ENCODE results near the gene FAM161B.

DNA sequence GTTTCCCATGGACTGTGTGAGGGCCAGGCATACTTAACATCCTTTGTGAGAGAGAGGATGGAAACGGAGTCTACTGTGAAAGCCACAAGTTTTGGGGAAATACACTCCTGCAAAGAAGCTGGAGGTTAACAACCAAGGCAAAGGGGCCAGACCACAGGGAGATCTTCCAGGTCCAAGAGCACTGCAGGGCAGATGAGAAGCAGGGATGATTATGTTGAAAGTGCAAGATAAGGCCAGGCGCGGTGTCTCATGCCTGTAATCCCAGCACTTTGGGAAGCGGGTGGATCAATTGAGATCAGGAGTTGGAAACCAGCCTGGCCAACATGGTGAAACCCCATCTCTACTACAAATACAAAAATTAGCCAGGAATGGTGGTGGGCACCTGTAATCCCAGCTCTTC, 15.3 kb upstream of the FAM161B start:
- TF ChIP-seq SIN3A (IDR thresholded peaks at IDR 0.05; ENCODE audit: borderline replicate concordance, insufficient read depth, low read depth, low read length) (no peak), CTCF (IDR thresholded peaks at IDR 0.05) (no peak), POLR2AphosphoS5 (IDR thresholded peaks at IDR 0.05; ENCODE audit: low read depth, low read length) (no peak)
- TF ChIP-seq, protein P1, sequence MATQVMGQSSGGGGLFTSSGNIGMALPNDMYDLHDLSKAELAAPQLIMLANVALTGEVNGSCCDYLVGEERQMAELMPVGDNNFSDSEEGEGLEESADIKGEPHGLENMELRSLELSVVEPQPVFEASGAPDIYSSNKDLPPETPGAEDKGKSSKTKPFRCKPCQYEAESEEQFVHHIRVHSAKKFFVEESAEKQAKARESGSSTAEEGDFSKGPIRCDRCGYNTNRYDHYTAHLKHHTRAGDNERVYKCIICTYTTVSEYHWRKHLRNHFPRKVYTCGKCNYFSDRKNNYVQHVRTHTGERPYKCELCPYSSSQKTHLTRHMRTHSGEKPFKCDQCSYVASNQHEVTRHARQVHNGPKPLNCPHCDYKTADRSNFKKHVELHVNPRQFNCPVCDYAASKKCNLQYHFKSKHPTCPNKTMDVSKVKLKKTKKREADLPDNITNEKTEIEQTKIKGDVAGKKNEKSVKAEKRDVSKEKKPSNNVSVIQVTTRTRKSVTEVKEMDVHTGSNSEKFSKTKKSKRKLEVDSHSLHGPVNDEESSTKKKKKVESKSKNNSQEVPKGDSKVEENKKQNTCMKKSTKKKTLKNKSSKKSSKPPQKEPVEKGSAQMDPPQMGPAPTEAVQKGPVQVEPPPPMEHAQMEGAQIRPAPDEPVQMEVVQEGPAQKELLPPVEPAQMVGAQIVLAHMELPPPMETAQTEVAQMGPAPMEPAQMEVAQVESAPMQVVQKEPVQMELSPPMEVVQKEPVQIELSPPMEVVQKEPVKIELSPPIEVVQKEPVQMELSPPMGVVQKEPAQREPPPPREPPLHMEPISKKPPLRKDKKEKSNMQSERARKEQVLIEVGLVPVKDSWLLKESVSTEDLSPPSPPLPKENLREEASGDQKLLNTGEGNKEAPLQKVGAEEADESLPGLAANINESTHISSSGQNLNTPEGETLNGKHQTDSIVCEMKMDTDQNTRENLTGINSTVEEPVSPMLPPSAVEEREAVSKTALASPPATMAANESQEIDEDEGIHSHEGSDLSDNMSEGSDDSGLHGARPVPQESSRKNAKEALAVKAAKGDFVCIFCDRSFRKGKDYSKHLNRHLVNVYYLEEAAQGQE (IDR thresholded peaks at IDR 0.05; ENCODE audit: insufficient read depth in 1 of 2, low read depth in 2 of 2, low read length in 1 of 2) = no peak
